Lung (tissue), 12 donors: ENCODE results near the gene RFPL2. TPM values are rescaled to one million over a fixed set of nuclear protein-coding genes. Genes with fewer than 3 reads are reported as not detected.

Experiments used
- ATAC-seq: fragments of 200-7000 bp; cut with Tn5 transposase; one replicate; pipeline ENCODE4 v1.9.1; 2020; ENCODE audit warnings: moderate number of reproducible peaks; ENCODE audit not compliant: insufficient read depth, low FRiP score
- DNase-seq, 3 donors: peaks; one replicate each; pipeline ENCODE4 v3.0.0-alpha.2; 2013 to 2017
- H3K27ac ChIP-seq, 2 donors: one replicate each; pipeline ENCODE4 v1.5.1; 2013; ENCODE audit warnings: mild to moderate bottlenecking in 2 of 2, moderate library complexity in 2 of 2, control low read depth in 1 of 2, inconsistent platforms in 1 of 2, low read depth in 1 of 2, low read length in 1 of 2
- H3K27me3 ChIP-seq, 3 donors: one replicate each; pipeline ENCODE4 v1.5.1; 2013; ENCODE audit warnings: low read length in 2 of 3; ENCODE audit not compliant: control insufficient read depth in 3 of 3, insufficient read depth in 3 of 3
- H3K36me3 ChIP-seq, 4 donors: one replicate each; pipeline ENCODE4 v1.5.1; 2013; ENCODE audit warnings: low read length in 4 of 4, mild to moderate bottlenecking in 1 of 4, moderate library complexity in 1 of 4; ENCODE audit not compliant: control insufficient read depth in 4 of 4, insufficient read depth in 4 of 4
- H3K4me1 ChIP-seq, 5 donors: one replicate each; pipeline ENCODE4 v1.5.1; 2013; ENCODE audit warnings: low read length in 5 of 5, mild to moderate bottlenecking in 2 of 5, moderate library complexity in 1 of 5; ENCODE audit not compliant: control insufficient read depth in 5 of 5, insufficient read depth in 5 of 5
- H3K4me3 ChIP-seq: one replicate; pipeline ENCODE4 v1.5.1; 2013; ENCODE audit warnings: mild to moderate bottlenecking, control low read depth, moderate library complexity
- H3K9ac ChIP-seq, 2 donors: one replicate each; pipeline ENCODE4 v1.5.1; 2013; ENCODE audit warnings: low read length in 2 of 2, control low read depth in 1 of 2; ENCODE audit not compliant: insufficient read depth in 1 of 2
- H3K9me3 ChIP-seq, 4 donors: one replicate each; pipeline ENCODE4 v1.5.1; 2013; ENCODE audit warnings: low read length in 3 of 4, mild to moderate bottlenecking in 1 of 4, moderate library complexity in 1 of 4; ENCODE audit not compliant: control insufficient read depth in 4 of 4, insufficient read depth in 3 of 4
- CTCF ChIP-seq: IDR thresholded peaks from 2 replicates; pipeline ENCODE4 v1.5.1; 2012; ENCODE audit warnings: mild to moderate bottlenecking; ENCODE audit errors: control extremely low read depth, extremely low read depth
- WGBS, 2 donors: extraction: QIAGEN DNeasy Blood & Tissue Kit; methylation state at CpG; one replicate each; pipeline ENCODE4 v1.1.7; 2013; 5-methylcytosine and 5-hydroxymethylcytosine counted together
- polyA plus RNA-seq, 2 donors: library from polyadenylated mRNA; stranded (reverse); fragments of 200-250 nt; gene quantifications; one replicate each; pipeline ENCODE4 v1.2.1, GENCODE V29; 2013
- total RNA-seq, 2 donors: library from RNA; depleted of rRNA in 1 of 2; stranded (reverse); fragments of >200 nt in 1 of 2; gene quantifications; one replicate each; pipeline ENCODE4 v1.2.1, GENCODE V29; 2014 to 2021
- donor health status: control.
- donor health status: control.
- donor health status: Bipolar disorder and iron deficiency.
- donor health status: healthy.
- donor health status: DM: yes; HTN: yes; CAD: no.

RFPL2 gene
- total and polyA plus RNA-seq, 4 donors: 0.10 TPM; not detected in 3

- no peaks in the 10 kb centered on the region for H3K9me3 ChIP-seq
- no peaks in the 10 kb centered on the region for H3K27me3 ChIP-seq
- H3K4me3 ChIP-seq: no peak overlapping the region
- peaks cover 0 to 3% (median 0%) of the 10 kb centered on the region in 5 donors for H3K4me1 ChIP-seq
- ATAC-seq (no peak), DNase-seq (no peak)
- H3K9ac ChIP-seq: no peak overlapping the region
- WGBS, 2 donors: 92 to 93% methylated on average over 5 of the region's 5 CpGs
- no peak for TF ChIP-seq CTCF
- no peaks in the 10 kb centered on the region for H3K36me3 ChIP-seq
- H3K27ac ChIP-seq: peak overlapping the region in 1 of 2 donors; percentile 14
Measured at GRCh38 chr22:32246166-32246565, 41.3 kb upstream of the RFPL2 start.

- TF ChIP-seq CTCF: no peak
- Histone ChIP-seq H3K27me3 (no peaks in the 10 kb centered on the region), H3K9ac (no peak overlapping the region), H3K27ac (no peak overlapping the region), H3K4me1 (peaks cover 0 to 3% (median 0%) of the 10 kb centered on the region in 5 donors), H3K4me3 (no peak overlapping the region), H3K9me3 (no peaks in the 10 kb centered on the region), H3K36me3 (no peaks in the 10 kb centered on the region)
- WGBS, 2 donors: 63 to 75% methylated on average over 3 of the region's 3 CpGs
- DNase-seq: no peak
- ATAC-seq: no peak
Measured at GRCh38 chr22:32245042-32245441, 40.2 kb upstream of the RFPL2 start.

- Histone ChIP-seq H3K27ac (no peak overlapping the region), H3K36me3 (no peaks in the 10 kb centered on the region), H3K4me3 (no peak overlapping the region), H3K4me1 (peaks cover 0 to 3% (median 0%) of the 10 kb centered on the region in 5 donors), H3K9ac (no peak overlapping the region), H3K9me3 (no peaks in the 10 kb centered on the region), H3K27me3 (no peaks in the 10 kb centered on the region)
- ATAC-seq: no peak
- 97% methylated on average over 1 of the region's 1 CpG for WGBS, 2 donors
- DNase-seq: no peak
- no peak for TF ChIP-seq CTCF
Measured at GRCh38 chr22:32244547-32244946, 39.7 kb upstream of the RFPL2 start.

- Histone ChIP-seq H3K9me3 (no peaks in the 10 kb centered on the region), H3K4me3 (no peak overlapping the region), H3K36me3 (no peaks in the 10 kb centered on the region), H3K27me3 (peaks cover 0 to 4% (median 0%) of the 10 kb centered on the region in 3 donors), H3K4me1 (no peaks in the 10 kb centered on the region), H3K27ac (no peak overlapping the region), H3K9ac (no peak overlapping the region)
- no peak for TF ChIP-seq CTCF
- WGBS, 2 donors: 63% methylated on average over 2 of the region's 2 CpGs
- no peak for DNase-seq
- no peak for ATAC-seq
Measured at GRCh38 chr22:32240461-32240860, 35.6 kb upstream of the RFPL2 start.
